Loucy (cell line): ENCODE results near the gene ATP5MG.

Experiments
- CTCF ChIP-seq: fragments of 200-600 bp; sonication (generic); conservative IDR thresholded peaks from 2 replicates; pipeline ENCODE4 v1.5.1; 2014; ENCODE audit warnings: mild to moderate bottlenecking, antibody characterized with exemption, low read length
- EZH2phosphoT487 ChIP-seq: fragments of 200-600 bp; IDR thresholded peaks from 2 replicates; pipeline ENCODE4 v1.6.1; 2018; ENCODE audit warnings: antibody characterized with exemption, mild to moderate bottlenecking, moderate library complexity, borderline replicate concordance

GRCh38 chr11:118438314-118438931 is 37.0 kb downstream of the ATP5MG start:
- TF ChIP-seq CTCF (no peak), EZH2phosphoT487 (no peak)
